NB4 (cell line): ENCODE results near the gene AQP2.

ENCODE experiments used
- POLR2A ChIP-seq: IDR thresholded peaks from 2 replicates; pipeline ENCODE4 v1.6.1; 2011; ENCODE audit warnings: mild to moderate bottlenecking; ENCODE audit not compliant: insufficient read length; ENCODE audit errors: extremely low read depth
- TF ChIP-seq, protein P1 (sequence below): IDR thresholded peaks from one replicate; pipeline ENCODE4 v1.5.1; 2012; ENCODE audit warnings: low read depth, low read length

- TF ChIP-seq, protein P1, sequence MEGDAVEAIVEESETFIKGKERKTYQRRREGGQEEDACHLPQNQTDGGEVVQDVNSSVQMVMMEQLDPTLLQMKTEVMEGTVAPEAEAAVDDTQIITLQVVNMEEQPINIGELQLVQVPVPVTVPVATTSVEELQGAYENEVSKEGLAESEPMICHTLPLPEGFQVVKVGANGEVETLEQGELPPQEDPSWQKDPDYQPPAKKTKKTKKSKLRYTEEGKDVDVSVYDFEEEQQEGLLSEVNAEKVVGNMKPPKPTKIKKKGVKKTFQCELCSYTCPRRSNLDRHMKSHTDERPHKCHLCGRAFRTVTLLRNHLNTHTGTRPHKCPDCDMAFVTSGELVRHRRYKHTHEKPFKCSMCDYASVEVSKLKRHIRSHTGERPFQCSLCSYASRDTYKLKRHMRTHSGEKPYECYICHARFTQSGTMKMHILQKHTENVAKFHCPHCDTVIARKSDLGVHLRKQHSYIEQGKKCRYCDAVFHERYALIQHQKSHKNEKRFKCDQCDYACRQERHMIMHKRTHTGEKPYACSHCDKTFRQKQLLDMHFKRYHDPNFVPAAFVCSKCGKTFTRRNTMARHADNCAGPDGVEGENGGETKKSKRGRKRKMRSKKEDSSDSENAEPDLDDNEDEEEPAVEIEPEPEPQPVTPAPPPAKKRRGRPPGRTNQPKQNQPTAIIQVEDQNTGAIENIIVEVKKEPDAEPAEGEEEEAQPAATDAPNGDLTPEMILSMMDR, result no peak
- TF ChIP-seq POLR2A, result no peak
These were observed at the start of gene AQP2 for GRCh38 chr12:49950273-49951251.
